ENCODE measurements around the gene RAF1. TPM values are rescaled to one million over a fixed set of nuclear protein-coding genes. Genes with fewer than 3 reads are reported as not detected.

The RAF1 gene
- total RNA-seq, 1 donor, result 78.0 TPM

DNA sequence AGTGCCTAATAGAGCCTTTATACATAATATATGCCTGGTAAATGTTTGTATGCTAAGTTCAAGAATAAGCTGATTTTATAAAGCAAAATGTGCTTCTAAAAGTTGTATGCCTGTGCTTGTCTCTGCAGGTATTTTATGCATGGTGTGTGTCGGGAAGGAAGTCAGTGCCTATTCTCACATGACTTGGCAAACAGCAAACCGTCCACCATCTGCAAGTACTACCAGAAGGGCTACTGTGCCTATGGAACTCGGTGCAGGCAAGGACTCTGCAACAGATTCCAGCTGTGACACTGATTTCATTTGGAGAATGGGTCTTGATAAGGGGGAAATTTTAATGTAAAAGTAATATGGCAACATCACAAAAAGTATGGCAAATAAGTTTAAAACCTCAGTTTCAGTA is 95.2 kb downstream of the RAF1 start:
- H3K4me3 ChIP-seq (ENCODE audit: low read depth, low read length), result no peak overlapping the region

DNA sequence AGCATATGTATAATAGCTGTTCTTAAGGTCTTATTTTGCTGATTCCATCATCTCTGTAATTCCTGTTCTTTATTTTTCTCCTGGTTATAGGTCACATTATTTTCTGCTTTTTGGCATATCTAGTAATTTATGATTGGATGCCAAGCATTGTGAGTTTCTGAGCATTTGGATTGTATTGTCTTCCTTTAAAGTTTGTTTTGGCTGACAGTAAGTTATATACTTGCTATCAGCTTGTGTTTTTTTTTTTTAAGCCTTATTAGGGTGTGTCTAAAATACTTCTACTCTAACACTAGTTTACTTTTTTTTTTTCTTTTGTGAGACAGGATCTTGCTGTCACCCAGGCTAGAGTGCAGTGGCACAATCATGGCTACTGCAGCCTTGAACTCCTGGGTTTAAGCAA is 96.9 kb downstream of the RAF1 start:
- no peak overlapping the region for H3K4me3 ChIP-seq (ENCODE audit: low read depth, low read length)
- DNase-seq (ENCODE audit: low read depth), result peak; percentile 62
- TF ChIP-seq, protein P1, sequence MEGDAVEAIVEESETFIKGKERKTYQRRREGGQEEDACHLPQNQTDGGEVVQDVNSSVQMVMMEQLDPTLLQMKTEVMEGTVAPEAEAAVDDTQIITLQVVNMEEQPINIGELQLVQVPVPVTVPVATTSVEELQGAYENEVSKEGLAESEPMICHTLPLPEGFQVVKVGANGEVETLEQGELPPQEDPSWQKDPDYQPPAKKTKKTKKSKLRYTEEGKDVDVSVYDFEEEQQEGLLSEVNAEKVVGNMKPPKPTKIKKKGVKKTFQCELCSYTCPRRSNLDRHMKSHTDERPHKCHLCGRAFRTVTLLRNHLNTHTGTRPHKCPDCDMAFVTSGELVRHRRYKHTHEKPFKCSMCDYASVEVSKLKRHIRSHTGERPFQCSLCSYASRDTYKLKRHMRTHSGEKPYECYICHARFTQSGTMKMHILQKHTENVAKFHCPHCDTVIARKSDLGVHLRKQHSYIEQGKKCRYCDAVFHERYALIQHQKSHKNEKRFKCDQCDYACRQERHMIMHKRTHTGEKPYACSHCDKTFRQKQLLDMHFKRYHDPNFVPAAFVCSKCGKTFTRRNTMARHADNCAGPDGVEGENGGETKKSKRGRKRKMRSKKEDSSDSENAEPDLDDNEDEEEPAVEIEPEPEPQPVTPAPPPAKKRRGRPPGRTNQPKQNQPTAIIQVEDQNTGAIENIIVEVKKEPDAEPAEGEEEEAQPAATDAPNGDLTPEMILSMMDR (IDR thresholded peaks at IDR 0.05; ENCODE audit: insufficient read depth, low read length), result no peak

More for the DNA sequence above, 95.2 kb downstream of the RAF1 start:
- TF ChIP-seq, protein P1 (IDR thresholded peaks at IDR 0.05; ENCODE audit: insufficient read depth, low read length), result no peak
- DNase-seq (ENCODE audit: low read depth), result no peak

DNA sequence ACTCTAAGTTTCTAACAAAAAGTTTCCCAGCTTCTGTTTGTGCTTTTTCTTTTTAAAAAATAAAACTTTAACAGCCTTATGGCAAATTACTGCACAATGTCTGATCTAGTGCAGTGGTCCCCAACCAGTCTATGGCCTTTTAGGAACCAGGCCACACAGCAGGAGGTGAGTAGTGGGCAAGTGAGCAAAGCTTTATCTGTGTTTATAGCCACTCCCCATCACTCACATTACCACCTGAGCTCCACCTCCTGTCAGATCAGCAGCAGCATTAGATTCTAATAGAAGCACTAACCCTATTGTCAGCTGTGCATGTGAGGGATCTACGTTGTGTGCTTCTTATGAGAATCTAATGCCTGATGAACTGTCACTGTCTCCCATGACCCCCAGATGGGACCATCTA is 101.5 kb downstream of the RAF1 start:
- no peak overlapping the region for H3K4me3 ChIP-seq (ENCODE audit: low read depth, low read length)
- TF ChIP-seq, protein P1 (IDR thresholded peaks at IDR 0.05; ENCODE audit: insufficient read depth, low read length), result no peak
- DNase-seq (ENCODE audit: low read depth), result no peak

DNA sequence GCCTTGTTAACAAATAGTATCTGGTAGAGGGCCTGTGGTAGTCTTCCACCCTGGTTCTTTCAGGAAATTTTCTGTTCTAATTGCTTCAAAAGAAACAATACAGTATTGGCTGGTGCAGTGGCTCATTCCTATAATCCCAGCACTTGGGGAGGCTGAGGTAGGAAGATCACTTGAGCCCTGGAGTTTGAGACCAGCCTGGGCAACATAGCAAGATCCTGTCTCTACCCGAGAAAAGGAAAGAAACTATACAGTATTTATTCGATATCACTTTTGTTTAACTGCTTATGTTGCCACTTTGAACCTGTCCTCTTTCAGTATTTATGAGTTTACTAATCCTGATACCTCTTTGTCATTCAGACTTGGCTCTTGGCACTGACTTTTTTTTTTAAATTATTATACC is 102.5 kb downstream of the RAF1 start:
- DNase-seq (ENCODE audit: low read depth), result no peak
- TF ChIP-seq, protein P1 (IDR thresholded peaks at IDR 0.05; ENCODE audit: insufficient read depth, low read length), result no peak
- no peak overlapping the region for H3K4me3 ChIP-seq (ENCODE audit: low read depth, low read length)

DNA sequence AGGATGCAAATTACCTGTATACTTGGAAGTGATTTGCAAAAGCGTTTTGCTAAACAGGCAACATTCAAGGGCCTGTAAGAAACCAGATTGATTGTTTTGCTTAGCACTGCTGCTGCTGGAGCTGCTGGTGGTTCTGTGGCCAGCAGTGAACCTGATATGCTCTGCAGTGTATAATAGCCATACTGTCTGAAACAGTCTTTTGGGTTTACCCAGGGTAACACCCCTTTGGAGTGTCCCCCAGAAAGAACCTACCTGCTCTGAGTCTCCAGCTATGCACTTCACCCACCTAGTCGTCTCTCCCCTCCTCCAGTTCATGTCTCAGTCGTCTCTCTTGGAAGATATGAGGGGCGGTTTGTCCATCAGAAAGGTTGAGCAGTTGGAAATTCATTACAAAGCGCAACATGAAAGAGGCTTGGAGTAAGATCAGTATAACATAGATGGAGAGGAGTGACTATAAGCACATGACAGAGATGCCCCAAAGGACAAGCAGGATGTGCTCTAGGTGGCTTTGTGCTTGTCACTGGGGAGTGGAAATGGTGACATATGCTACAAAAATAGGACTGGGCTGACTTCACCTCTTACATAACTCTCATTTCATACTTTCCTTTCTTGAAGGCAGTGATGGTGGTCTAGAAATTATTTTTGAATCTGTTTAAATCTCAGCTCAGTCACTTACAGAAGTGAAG is 103.3 kb downstream of the RAF1 start:
- TF ChIP-seq, protein P1 (IDR thresholded peaks at IDR 0.05; ENCODE audit: insufficient read depth, low read length), result no peak
- DNase-seq (ENCODE audit: low read depth), result no peak
- no peak overlapping the region for H3K4me3 ChIP-seq (ENCODE audit: low read depth, low read length)

DNA sequence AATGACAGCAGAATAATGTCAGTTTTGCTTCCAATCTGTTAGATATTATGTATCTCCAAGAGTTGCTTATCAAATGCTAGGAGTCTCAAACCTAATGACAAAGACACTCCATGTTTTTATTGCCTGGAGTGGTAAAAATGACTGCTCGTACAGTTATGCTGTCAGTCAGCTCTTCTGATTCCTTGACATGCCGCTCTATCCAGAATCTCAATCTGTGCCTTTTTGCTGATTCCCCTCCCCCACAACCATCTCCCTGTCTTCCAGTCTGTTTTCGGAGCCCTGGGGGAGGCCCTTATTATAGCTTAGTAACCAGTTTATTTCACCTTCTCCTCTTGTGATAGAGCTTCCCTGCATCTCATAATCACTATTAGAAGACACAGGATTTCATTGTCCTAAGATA is 104.4 kb downstream of the RAF1 start:
- no peak for DNase-seq (ENCODE audit: low read depth)
- TF ChIP-seq, protein P1 (IDR thresholded peaks at IDR 0.05; ENCODE audit: insufficient read depth, low read length), result no peak
- H3K4me3 ChIP-seq (ENCODE audit: low read depth, low read length), result no peak overlapping the region

DNA sequence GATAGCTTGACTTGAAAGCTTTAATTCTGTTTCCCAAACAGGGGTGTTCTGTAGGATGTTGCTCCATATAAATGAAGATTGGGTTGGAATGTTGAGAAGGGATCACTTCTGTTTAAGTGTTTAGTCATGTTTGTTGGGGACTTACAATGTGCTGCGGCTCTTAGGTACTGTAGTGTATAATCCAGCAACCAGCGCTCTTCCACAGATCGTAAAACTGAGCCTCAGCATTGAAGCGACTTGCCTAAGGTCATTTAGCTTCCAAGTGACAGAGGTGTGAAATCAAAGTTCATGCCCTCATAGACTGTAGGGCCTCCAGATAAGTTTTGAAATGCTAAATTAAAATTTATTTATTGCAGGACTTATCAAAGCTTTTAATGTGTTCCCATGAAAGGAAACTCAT is 105.2 kb downstream of the RAF1 start:
- no peak for DNase-seq (ENCODE audit: low read depth)
- TF ChIP-seq, protein P1 (IDR thresholded peaks at IDR 0.05; ENCODE audit: insufficient read depth, low read length), result no peak
- H3K4me3 ChIP-seq (ENCODE audit: low read depth, low read length), result peak overlapping the region; percentile 92

Measured in fibroblast of the aortic adventitia (primary cell).